Stimulated activated CD8-positive, alpha-beta memory T cell treated with anti-CD3 and anti-CD28 coated beads, Interleukin-12 subunit alpha, Interleukin-12 subunit beta, amount 100 ng/mL, for 24 hours (primary cell): ENCODE results near the gene PLEKHA1.

Experiments
- DNase-seq: peaks from one replicate; pipeline ENCODE4 v3.0.0-alpha.2; 2020; ENCODE audit errors: extremely low read depth

The PLEKHA1 gene

DNA sequence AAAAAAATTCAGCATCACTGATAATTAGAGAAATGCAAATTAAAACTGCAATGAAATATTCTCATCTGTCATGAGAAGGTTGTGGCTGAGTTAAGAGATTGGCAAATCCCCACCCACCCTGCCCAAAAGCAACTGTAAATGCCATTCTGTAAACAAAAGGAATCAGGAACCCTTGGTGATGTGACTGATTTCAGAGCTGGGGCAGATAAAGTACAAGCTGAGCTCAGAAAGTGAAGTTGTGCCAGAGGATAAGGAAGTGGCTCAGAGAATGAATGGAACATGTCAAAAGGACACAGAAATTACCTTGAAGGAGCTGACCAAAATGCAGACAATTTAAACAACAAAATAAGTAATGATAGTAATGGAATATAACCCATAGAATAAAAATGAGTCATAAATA is 47.2 kb downstream of the PLEKHA1 start:
- no peak for DNase-seq

DNA sequence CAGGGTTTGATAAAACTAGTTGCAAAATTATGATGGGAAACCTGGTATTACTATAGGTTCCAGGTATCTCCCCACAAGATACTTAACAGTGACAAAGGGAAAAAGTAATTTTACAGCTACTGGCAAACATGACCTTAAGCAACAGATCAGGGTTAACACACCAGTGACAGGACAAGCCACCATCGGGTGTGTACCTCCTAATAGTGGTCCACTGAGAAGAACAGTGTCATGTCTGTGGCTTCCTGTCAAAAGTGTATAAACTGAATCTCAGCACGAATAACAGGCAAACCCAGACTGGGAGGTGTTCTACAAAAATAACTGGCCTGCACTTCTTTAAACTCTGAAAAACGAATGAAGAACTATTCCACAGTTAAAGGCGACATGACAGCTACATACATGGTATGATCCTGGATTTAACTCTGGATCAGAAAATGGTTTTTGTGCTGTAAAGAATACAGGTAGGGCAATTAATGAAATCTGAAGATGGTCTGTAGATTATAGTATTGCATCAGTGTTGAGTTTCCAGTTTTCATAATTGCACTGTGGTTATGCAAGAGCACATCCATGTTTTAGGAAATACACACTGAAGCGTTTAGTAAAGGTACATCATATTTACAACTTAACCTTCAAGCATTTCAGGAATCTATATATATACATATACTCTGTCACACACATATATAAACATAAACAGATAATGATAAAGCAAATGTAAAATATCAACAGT is 47.9 kb downstream of the PLEKHA1 start:
- DNase-seq: no peak

DNA sequence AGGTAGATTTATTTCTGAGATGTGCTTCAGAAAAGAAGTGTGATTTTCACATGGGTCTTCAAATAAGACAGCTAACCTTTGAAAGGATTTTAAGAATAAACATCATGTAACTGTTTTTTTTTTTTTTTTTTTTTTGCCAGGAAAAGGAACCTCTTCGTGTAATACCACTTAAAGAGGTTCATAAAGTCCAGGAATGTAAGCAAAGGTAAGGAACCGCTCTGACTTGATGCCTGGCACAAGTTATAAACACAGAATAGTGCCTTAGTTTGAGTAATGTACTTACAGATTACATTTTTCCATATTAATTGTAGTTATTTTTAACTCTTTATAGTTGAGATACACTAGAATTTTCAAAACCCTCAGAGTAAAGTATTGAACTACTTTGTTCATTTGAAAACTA is 49.6 kb downstream of the PLEKHA1 start:
- DNase-seq: no peak

DNA sequence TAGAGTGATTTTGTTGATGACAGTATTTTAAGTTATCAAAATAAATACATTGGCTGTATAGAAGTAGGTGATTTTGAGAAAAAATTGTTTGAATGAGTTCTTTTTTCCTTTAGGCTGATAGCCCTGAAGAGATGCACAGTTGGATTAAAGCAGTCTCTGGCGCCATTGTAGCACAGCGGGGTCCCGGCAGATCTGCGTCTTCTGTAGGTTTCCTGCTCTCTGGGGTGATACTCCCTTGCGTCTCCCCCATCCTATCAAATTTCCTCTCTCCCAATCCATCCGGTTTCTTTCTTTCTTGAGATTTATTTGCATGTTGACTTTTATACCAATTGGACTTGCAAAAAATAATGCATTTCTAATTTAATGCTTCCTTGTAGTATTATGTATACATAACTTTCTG is 52.3 kb downstream of the PLEKHA1 start:
- DNase-seq: no peak

DNA sequence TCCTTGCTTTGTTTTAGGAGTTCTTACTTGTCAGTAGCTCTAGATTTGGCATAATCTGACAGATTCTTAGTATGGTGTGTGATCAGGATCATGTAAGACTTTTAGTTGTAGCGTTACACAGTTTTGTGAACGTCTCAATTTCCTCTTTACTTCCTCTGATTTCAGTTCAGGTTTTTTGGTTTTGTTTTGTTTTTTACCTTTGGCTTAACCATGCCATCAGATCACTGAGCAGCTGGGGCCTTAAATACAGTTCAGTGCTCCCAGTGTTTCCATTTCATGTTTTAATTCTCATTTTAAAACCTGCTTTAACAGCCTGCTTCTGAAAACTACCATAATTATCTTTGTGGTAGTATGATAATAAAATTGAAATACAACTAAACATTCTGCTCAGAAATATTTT is 52.8 kb downstream of the PLEKHA1 start:
- DNase-seq: no peak

DNA sequence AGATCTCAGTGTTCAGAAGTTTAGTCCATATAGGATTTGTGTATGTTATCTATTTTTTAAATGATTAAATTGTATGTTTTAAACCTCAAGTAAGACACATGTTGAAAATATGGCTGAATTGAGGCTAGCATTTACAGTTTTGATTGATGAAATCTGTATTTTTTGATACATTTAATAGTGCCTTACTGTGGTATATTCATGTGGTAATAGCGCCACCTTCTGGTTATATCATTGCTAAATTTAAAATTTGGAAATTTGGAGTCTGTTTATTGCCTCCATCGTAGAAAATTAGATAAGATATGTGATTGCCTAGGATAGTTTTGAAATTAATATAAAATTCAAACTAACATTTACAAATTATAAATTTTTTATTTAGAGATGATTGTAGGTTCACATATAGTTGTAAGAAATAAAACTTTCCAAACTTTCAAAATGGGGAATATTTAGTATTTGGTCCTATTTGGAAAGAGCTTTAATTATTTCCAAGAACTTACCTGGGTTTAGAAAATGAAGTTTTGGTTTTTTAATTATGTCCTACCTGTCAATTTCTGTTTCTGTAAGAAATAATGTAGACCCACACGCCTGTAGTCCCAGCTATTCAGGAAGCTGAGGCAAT is 60.8 kb downstream of the PLEKHA1 start:
- no peak for DNase-seq

DNA sequence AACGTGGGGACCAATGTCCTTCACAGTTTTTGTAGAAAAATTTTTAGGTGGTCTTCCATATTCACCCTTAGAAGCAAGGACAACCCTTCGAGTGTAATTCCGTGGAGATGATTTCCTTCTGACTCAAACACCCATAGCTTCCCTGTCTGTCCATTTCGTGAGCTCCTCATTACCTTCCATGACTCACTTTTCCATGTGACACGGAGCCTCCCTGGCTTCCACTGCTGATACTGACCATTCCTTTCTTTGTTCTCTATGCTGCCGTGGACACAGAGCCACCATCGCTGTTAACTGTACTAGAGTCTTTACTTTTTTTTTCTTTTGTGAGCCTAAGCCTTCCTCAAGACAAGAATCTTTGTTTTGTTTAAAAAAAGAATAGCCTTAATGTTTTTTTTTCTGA is 67.5 kb downstream of the PLEKHA1 start:
- DNase-seq: no peak

DNA sequence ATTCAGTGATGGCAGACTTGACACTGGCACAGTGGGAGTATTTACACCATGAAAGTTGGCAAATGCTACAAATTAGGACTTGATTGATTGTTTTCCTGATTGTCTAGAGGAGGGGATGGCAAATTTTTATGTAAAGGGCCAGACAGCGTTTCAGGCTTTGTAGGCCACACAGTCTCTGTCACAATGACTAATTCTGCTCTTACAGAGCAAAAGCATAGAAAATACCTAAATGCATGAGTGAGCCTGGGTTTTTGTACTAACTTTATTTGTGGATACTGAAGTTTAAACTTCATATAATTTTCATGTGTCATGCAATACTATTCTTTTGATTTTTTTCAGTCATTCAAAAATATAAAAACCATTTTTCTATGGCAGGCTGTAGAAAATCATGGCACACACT is 71.0 kb downstream of the PLEKHA1 start:
- no peak for DNase-seq

DNA sequence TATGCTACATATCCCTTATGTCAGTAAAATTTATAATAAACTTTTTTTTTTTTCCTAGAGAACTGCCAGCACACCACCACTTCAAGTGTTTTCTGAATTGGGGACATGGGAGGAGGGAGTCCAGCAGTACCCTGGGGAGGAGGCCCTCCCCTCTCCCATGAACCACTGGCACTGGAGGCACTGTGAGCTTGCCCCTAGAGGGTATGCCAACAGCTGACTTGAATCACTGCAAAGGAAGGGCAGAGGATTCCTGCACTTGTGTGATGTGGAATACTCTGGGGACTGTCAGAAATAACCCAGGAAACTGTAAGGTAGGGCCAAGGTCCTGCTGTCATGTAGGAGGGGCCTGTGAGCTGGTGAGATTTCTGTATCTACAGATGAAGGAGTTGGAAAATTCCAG is 71.4 kb downstream of the PLEKHA1 start:
- DNase-seq: no peak

DNA sequence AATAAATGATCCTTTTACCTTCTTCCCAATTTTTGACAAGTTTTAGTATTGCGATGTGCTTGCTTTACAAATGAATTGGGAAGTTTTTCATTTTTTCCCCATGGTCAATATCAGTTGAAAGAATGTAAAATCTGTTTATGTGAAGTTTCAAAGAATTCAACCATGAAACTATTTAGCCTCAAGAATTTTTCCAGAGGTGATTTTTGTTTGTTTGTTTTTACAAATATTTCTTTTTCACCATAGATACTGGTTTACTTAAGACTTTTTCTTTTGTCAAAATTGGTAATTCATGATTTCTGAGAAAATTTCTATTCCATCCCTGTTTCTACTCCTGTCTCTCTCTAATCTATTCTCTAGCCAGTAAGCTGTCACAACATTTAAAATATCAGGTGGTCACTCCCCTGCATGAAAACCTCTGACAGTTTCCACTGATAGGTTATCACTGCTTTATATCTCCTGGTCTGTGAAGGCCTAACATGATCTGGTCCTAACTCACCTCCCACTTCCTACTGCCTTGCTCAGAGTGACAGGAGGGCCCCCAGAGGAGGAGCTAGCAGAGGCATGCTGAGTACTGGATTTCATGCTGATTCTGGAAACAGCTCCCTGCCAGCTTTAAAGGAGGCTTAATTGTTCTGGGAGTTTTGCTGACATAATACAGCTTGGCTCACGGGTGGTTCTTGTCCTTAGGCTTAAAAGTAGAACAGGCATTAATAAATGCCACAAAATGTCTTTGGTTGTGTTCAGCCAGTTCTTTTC is 72.3 kb downstream of the PLEKHA1 start:
- no peak for DNase-seq

DNA sequence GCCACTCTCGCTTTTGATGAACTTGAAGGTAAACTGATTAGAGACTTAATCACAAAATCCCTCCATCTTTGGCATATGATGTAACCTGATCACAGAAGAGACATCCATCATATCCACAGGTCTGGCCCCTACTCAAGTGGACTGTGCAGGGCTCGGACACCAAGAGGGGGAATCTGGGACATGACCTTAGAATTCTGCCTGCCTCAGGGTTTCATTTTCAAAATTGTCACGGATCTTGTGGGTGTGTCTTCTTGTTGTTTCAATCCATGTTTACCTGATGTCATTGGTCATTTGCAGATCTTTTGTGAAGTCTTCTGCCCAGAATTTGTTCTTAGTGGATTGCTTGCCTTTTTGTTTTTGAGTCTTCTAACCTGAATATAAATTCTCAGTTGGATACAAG is 74.1 kb downstream of the PLEKHA1 start:
- DNase-seq: no peak

DNA sequence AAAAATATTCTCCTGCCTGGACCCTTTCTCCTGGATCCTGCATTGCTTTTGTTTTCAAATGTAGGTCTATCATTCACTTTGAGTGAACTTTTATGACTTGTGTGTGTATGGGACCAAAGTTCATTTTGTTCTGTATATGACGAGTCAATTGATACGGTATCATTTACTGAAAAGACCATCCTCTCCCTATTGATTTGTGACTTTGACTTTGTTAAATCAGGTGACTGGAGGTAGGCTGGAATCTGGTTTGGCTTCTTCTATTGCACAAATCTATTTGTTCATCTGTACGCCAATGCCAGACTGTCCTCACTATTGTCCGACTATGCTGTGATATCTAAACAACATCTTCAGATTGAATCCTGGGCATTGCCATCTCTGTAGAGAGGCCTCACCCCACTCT is 74.6 kb downstream of the PLEKHA1 start:
- no peak for DNase-seq

DNA sequence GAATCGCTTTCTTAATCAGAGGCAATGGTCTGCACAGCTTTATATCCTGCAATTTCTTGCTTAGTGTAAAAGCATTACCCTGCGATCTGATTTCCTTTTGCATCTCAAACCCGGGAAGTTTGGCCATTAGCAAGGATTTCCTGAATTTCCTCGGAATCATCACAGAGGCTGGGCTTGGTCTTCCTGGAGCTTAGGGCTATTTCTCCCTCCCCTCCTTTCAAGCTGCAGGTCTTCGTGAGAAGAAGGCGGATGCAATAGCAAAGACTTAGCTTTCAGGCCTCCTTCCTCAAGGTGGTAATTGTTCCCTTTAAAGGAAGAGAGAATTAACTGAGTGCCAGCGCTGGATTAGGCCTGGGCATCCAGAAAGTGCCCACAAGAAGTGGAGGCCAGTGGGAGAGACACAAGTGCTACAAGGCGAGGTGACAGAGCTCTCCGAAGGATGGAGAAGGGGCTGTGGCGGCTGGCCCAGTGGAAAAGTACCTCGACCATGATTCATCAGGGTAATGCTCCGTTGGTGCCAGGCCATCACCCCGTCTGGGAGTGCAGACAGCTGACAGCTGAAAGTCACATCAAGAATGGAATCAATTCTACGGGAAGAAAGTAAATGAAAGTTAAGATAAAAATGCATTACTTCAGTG is 76.0 kb downstream of the PLEKHA1 start:
- DNase-seq: no peak

DNA sequence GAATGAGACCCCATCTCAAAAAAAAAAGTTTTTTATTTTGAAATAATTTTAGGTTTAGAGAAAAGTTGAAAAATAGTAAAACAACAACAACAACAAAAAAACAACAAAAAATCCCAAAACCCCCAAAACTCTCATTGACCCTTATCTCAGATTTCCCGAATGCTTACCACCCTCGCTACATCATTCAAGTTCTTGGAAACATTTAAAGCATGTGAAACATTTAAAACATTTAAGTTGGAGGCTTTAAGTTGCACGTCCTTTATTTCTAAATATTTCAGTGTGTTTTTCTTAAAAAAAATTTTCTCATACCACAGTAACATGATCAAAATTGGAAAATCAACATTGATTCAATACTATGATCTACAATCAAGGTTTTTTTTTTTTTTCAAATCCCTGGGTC is 79.6 kb downstream of the PLEKHA1 start:
- no peak for DNase-seq

DNA sequence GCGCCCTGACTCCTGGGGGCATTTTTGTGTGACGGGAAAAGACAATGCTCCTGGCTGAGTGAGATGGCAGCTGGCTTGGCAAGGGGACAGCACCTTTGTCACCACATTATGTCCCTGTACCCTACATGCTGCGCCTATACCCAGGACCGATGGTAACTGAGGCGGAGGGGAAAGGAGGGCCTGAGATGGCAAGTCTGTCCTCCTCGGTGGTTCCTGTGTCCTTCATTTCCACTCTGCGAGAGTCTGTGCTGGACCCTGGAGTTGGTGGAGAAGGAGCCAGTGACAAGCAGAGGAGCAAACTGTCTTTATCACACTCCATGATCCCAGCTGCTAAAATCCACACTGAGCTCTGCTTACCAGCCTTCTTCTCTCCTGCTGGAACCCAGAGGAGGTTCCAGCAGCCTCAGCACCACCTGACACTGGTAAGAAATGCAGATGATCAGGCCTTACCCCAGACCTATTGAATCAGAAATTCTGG is 80.1 kb downstream of the PLEKHA1 start, which contains the start of gene ARMS2:
Gene ARMS2, plus strand, starts transcription at position 51 of the 478 bp plus-strand sequence. Its CDS starts 75 bp downstream, at position 126.
- DNase-seq: no peak

DNA sequence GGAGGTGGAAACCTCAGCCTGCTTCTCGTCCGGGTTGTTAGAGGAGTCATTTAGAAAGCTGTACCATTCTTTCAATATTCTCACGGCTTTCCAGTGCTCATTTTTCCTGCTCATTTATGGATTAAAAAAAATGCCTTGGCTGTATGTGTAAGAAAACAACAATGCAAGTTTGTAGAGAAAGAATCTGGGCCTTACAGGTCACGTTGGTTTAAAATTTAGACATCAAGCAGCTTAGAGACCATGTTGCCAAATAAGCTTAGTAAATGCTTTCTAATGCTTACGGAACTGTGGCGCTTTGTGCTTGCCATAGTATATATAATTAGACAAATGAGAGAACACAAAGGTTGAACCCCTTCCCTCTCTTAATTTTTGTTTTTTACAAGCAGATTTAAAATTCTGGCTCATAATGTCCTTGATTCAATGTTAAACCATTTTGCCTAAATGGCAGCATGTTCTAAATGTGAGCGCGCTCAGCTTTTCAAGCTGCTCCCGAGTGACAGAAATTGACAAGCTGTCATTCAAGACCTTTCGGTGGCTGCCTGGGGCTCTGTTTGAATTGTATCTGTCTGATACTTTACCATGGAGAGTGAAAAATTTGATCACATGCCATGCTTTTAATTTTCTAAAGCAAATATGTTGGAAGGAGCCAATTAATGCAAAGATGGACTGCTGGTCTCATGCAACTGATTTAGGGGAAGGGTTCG is 81.0 kb downstream of the PLEKHA1 start:
- DNase-seq: no peak

DNA sequence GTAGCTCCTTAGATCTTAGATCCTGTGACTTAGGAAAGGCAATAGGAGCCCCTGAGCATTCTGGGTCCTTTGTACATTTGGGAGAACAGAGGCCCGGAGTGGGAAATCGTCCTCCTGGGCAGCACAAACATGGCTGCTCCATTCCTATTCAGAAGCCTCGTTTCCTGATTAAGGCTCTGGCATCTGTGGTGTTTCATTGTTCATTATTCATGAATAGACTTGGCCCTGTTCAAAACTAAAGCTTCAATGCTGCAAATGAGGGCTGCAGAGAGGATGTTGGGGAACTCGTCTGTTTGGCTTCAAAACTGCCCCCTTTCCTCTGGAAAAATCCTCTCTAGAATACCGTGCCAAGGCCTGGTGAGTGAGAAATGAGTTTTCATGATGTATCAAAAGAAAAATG is 83.4 kb downstream of the PLEKHA1 start:
- DNase-seq: no peak

DNA sequence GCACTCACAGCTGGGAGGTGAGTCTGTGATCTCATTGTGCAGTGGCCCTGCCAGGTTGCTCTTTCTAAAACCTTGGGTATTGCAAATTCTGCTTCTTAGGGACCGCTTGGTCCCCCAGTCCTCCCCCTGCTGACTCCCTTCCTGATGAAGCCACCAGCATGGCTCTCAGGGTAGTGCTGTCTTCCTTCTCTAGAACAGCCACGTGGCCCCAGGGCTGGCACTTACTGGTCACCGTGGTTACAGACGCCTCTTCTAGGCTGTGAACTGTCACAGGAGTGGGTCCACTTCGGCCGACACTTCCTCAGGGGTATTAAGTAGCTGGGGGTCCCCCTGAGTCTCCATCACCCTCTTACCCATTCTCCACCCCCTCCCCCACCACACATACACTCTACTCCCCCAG is 84.2 kb downstream of the PLEKHA1 start:
- DNase-seq: no peak

DNA sequence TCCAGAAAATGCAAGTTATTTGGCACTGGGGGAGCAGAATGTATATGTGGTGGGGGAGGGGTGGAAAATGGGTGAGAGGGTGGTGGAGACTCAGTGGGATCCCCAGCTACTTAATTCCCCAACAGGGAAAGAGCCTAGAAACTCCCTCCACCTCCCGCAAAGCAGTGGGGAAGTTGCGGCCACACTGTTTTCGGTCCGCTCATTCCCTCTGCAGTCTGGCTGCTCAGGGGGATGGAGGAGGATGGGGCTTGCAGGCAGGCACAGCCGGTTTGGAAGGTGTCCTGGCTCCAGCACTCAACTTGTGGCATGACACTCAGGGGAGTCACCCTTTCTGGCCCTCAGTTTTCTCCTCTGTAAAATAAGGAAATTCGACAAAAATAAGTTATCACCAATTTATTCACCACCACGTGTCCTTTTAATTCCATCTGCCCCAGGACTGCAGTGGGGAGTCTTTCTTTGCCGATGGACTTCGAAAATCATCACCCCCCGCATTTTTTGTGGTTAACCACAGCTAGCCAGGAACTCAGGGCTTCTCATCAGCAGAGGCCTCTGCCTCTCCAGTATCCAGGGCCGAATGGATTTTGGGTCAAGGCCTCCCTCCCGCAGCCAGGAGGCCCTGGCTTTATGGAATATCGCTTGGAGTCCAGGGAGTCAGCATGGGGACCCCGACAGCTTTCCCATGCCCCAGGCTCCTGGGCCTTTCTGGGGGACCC is 85.2 kb downstream of the PLEKHA1 start:
- no peak for DNase-seq

DNA sequence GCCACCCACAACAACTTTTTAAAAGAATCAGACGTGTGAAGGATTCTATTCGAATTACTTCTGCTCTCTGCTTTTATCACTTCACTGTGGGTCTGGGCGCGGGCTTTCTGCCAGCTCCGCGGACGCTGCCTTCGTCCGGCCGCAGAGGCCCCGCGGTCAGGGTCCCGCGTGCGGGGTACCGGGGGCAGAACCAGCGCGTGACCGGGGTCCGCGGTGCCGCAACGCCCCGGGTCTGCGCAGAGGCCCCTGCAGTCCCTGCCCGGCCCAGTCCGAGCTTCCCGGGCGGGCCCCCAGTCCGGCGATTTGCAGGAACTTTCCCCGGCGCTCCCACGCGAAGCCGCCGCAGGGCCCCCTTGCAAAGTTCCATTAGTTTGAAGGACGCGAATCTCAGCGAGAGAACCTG is 86.4 kb downstream of the PLEKHA1 start:
- no peak for DNase-seq

DNA sequence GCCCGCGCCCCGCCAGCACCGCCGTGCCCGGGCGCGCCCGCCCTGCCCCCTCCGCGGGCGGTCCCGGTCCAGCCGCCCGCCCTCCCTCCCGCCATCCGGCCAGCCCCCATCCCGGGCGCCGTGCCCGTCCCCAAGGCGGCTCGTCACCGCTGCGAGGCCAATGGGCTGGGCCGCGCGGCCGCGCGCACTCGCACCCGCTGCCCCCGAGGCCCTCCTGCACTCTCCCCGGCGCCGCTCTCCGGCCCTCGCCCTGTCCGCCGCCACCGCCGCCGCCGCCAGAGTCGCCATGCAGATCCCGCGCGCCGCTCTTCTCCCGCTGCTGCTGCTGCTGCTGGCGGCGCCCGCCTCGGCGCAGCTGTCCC is 86.8 kb downstream of the PLEKHA1 start, which contains the start of gene HTRA1:
Gene HTRA1, plus strand, starts transcription at position 187 of the 362 bp plus-strand sequence. Its CDS starts 100 bp downstream, at position 287.
- DNase-seq: no peak
